GM13977 (cell line): ENCODE results near the gene DNAJC27.

Experiments used
- DNase-seq: peaks from one replicate; pipeline ENCODE4 v3.0.0; 2012; ENCODE audit warnings: low spot score
- CTCF ChIP-seq: IDR thresholded peaks from 2 replicates; pipeline ENCODE4 v1.5.1; 2012; ENCODE audit warnings: mild to moderate bottlenecking, control low read depth; ENCODE audit not compliant: insufficient read depth; ENCODE audit errors: extremely low read depth, missing control alignments
- in situ Hi-C: fragments of 300-500 bp; cut with MboI; formaldehyde crosslinking; loops from one replicate; pipeline ENCODE4 v1.12.0; 2022; ENCODE audit warnings: low sequenced_read_pairs, low pct_unique_long_range_greater_than_20kb, mixed read lengths, inconsistent platforms; ENCODE audit not compliant: unreplicated experiment

The DNAJC27 gene

GRCh38 chr2:24907116-24907515 is 64.6 kb downstream of the DNAJC27 start:
- DNase-seq: no peak
- TF ChIP-seq CTCF: no peak
- in situ Hi-C loops: no loop called here

GRCh38 chr2:24906466-24906865 is 65.3 kb downstream of the DNAJC27 start:
- DNase-seq: no peak
- TF ChIP-seq CTCF: no peak
- in situ Hi-C loops: no loop called here

- no peak for DNase-seq
- TF ChIP-seq CTCF: no peak
- in situ Hi-C loops: no loop called here
Measured at GRCh38 chr2:24903161-24904103, 68.3 kb downstream of the DNAJC27 start.

GRCh38 chr2:24899361-24899910 is 72.3 kb downstream of the DNAJC27 start:
- in situ Hi-C loops: no loop called here
- no peak for DNase-seq
- TF ChIP-seq CTCF: no peak

- TF ChIP-seq CTCF: no peak
- DNase-seq: no peak
- in situ Hi-C loops: no loop called here
Measured at GRCh38 chr2:24898122-24899109, 73.3 kb downstream of the DNAJC27 start.

- no peak for DNase-seq
- TF ChIP-seq CTCF: no peak
- in situ Hi-C loops: no loop called here
Measured at GRCh38 chr2:24894750-24895149, 77.0 kb downstream of the DNAJC27 start.
